Fibroblast of peridontal ligament (primary cell): ENCODE measurements around the gene KRTCAP2.

ENCODE experiments used
- DNase-seq: peaks from one replicate; pipeline ENCODE4 v3.0.0-alpha.2; 2010; ENCODE audit errors: extremely low read depth

KRTCAP2 gene

DNA sequence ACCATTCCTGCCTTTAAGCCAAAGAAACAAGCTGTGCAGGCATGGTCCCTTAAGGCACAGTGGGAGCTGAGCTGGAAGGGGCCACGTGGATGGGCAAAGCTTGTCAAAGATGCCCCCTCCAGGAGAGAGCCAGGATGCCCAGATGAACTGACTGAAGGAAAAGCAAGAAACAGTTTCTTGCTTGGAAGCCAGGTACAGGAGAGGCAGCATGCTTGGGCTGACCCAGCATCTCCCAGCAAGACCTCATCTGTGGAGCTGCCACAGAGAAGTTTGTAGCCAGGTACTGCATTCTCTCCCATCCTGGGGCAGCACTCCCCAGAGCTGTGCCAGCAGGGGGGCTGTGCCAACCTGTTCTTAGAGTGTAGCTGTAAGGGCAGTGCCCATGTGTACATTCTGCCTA, 38.8 kb downstream of the KRTCAP2 start:
- no peak for DNase-seq

DNA sequence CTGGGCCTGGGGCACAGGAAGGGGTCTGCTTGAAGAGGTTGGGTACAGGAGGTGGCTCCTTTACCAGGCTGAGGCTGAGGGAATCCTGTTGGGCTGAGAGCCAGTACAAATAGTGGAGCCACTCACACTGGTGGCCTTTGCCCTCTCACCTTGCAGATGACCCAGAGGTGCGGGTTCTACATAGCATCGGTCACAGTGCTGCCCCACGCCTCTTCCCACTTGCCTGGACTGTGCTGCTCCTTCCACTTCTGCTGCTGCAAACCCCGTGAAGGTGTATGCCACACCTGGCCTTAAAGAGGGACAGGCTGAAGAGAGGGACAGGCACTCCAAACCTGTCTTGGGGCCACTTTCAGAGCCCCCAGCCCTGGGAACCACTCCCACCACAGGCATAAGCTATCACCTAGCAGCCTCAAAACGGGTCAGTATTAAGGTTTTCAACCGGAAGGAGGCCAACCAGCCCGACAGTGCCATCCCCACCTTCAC, 39.3 kb downstream of the KRTCAP2 start:
- DNase-seq, result no peak

DNA sequence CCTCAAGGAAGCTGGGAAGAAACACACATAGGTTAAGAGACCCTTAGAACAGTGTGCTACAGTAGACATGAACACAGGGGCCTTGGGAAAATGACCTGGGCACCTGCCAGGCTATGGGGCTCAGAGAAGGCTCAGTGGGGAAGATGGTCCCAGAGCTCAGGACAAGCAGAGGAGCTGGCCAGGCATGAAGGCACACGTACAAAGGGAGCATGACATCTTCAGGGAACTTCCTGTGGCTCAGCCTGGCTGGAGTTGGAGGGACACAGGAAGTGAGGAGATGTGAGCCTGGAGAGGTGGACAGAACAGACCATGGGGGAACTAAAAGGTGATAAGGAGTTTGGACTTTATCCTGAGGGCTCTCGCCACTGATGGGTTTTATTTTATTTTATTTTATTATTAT, 41.2 kb downstream of the KRTCAP2 start:
- no peak for DNase-seq

DNA sequence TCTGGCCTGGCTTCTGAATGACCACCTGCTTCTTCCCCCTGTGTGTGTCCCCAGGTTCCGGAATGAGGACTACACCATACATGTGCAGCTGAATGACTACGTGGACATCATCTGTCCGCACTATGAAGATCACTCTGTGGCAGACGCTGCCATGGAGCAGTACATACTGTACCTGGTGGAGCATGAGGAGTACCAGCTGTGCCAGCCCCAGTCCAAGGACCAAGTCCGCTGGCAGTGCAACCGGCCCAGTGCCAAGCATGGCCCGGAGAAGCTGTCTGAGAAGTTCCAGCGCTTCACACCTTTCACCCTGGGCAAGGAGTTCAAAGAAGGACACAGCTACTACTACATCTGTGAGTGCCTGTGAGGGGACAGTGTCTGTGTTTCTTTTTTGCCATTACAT, 41.8 kb downstream of the KRTCAP2 start:
- no peak for DNase-seq

DNA sequence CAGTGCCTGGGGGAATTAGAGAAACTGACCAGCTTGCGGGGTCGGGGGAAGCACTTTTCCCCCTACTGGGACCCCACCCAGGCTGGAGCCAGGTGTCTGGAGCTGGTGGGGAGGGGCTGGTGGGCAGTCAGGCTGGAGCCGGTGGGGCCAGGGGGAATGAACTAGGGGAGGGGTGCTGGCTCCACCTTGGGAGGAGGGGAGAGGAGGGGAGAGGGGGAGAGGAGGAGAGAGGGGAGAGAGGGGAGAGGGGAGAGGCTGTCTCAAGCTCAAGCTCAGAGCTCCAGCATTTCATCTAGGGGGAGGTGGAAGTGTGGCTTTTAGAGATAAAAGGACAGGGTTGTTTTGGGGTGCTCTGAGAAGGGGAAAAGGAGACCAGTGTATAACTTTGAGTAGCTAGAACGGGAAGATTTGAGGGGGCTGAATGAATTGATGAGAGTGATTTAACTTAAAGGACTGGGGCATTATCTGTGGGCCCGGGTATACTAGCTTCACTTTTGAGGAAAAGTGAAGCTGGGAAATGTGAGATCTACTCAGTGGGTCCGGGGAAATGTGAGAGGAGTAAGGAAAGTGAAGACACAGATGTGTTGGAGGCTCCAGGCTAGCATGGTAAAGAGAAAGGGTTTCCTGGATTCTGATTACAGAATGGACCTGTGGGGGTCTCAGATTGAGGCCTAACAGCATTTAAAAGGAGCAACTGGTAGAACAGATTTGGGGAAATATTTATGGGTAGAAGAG, 42.7 kb downstream of the KRTCAP2 start:
- DNase-seq, result no peak

DNA sequence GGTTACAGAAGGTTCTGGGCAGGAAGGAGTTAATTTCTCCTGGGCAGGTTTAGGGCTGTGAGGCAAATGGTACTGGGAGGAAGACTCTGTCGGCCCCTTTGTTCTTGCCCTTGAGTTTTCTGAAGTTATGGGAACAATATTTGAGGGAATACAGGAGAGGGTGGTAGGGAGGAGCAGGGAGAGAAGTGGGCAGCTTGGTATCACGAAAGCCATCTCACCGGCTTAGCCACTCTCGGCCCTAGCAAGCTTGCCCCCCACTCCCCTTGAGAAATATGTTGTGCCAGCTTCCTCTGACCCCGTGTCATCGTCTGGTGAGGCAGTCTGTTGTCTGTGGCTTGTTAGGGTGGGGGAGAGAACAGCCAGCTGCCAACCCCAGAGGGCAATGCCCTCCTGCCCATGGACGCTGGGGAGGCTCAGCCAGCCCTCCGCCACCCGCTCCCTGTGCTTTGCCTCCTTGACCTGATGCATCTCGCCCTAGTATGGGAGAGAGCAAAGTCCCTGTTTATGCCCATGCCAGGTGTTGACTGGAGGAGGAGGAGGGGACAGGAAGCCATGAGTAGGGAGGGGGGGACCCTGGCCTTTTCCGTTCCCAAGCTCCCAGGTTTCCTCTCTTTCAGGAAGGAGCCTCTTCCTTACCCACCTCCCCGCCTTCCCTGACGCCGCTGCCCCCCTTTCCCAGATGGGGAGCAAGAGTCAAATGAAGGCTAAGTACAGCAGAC, 44.2 kb downstream of the KRTCAP2 start:
- no peak for DNase-seq

DNA sequence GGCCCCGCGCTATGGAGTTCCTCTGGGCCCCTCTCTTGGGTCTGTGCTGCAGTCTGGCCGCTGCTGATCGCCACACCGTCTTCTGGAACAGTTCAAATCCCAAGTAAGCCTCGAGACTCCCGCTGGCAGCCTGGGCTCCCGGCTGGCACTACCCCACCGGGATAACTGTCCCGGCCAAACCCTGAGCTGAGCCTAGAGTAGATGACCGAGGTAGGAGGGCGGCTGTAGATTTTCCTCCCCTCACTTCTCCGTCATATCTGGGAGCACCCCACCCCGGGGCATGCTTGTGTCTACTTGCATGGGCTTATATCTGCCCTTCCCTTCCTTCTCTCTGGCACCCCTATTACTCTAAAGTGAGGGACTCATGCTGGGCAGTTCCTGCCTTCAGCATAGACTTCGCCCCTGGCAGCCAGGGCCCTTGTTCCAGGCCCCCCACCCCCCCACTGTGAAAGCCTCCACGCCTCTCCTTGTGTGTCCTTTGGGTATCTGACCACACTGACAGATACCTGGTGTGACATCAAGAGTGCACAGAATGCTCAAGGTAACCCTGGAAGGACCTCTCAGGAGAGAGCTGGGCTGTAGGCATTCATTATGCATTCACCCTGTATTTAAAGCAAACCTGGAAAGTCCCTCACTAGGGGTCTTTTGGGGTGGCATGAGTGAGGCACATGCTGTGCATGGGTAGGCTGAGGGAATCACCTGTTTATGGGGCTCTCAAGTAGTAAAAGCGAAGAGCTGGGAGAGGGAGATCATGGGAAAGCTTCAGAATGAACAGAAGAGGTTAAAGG, 44.9 kb downstream of the KRTCAP2 start:
- no peak for DNase-seq

DNA sequence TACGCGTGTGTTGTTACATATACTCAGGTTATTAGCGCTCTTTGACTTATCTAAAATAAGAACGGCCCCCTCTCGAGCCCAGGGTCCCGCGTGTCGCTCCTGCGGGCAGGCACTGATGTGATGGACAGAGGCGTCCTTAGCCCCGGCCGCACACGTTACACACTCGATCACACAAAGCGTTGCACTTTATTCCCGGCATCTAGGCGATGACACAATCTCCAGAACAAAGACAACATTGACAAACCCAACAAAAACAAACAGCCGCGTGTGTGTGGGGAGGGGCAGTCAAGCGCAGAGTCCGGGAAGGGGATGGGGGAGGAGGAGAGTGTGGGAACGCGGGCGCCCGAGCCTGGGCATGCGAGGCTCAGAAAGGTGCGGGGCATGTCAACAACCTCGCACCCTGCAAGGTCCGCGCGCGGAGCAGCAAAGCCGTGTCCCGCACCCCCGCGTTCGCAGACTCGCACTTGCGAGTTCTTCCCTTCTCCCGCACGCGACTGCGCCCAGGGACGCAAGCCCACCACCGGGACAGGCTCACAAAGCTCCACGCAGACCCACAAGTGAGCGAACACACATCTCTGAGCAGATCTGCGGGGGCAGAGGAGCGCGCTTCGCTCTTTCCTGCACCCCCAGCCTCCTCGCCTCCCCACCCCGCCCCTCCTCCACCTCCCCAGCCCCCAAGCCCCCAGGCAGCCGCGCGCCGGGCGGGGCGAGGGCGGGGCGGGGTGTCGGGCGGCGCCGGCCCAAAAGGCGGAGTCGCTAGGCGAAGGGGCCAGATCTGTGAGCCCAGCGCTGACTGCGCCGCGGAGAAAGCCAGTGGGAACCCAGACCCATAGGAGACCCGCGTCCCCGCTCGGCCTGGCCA, 45.8 kb downstream of the KRTCAP2 start, which contains the start of gene EFNA1:
EFNA1 (plus strand) TSS at position 772 of the 862 bp plus-strand sequence. CDS start 102 bp downstream, outside the sequence.
- peak; percentile 18 for DNase-seq

DNA sequence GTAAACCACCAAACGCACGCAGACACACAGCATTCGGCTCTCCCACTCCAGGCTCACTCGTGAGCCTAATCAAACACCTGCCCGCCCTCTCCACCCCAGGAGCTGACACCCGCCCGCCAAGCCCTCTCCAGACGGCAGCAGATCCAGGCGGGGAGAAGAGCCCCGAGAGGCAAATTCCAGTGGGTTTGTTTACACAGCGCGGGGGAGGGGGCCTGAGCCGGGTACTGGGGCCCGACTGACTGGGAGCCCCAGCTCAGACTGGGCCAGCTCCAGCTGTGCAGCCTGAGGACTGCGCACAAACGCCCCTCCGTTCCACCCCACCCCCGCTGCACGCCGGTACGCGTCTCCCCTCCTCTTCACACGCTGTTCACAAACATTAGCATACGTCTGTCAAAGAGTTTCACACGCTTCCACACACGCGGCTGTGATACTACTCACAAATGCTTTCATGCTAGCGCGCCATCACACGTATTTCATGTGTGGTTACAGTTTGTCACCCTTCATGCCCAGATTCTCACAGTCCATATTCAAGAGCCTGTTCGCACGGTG, 46.5 kb downstream of the KRTCAP2 start:
- DNase-seq, result peak; percentile 21

DNA sequence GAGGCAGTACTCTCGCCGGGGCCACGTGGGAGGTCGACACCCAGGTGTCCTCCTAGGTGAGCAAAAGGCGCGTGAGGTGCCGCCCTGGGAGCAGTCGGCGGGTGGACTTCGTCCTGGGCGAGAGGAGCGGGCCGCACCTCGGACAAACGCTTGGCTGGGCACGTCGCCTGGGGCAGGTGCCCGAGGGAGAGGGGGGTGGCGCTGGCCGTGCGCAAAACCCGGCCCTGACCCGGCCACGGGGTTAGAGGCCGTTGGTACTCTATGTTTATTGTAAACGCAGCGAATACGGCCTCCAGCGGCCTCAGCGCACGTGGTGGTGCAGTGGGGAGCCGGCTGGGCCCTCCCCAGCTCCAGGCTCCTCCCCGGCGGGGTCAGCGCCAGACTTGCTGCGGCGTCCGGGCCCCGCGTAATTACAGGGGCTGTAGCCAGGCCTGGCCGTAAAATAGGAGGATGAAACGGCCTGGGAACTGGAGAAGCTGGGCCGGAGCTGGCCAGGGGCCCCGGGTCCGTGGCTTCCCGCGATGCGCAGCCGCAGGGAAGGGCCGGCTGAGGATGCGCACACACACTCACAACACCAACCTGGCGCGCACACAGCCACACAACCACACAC, 47.1 kb downstream of the KRTCAP2 start:
- no peak for DNase-seq

DNA sequence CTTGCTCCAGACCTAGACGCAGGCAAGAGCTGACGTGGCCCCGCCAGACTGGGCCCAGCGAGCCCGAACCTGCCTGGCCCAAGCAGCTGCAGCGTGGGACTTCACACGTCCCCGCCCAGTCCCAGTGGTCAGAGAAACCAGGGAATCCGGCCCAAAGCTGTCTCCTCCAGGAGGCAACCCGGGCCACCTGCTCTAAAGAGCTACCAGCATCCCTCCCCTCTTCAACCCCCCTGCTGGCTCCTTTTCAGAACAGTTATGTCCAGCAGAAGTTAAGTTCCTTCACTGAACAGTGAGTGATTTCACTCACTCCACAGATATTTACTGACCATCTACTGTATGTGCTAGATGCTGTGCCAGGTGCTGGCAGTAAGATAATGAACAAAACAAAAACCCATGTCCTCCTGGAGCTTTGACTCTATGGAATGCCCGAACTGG, 47.6 kb downstream of the KRTCAP2 start:
- no peak for DNase-seq

DNA sequence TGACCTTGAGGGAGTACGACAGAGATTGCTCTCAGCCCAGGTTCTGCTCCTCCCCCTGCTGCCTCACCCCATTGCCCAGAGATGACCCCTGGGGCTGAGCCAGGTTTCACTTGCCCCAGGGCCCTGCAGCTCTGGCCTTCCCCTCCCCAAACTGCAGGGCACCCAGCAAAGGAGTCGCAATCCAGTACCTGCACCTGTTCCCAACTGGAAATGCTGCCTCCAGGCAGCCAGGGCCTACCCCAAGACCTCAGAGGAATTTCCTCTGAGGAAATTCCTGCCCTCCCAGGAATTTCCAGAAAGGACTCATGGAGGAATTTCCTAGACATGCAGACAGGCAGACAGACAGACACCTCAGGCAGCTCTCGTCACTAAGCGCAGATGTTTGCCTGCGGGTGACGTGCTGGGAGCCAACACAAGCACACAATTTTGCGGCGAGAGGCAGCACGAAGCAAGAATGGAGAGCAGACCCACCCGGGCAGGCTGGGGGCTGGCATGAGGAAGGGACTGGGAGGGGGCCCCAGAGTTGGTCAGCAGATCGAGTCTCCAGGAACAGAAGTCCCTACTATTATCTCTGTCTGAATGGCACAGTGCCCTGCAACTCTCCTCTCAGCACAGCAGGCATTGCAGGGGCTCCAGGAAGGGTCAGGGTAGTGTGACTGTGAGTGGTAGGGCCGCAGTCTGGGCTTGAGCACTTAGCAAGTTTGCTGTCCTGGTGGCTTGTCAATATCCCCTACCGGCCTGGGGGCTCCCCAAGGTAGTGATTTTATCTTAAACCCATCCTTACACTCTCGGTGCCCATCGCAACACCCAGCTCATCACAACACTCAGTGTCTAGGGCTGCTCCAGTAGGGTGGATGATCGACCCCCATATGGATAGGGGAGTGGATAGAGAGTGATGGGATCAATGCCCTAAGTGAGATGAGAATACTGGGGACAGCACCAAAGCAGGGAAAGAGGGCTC, 48.3 kb downstream of the KRTCAP2 start:
- no peak for DNase-seq

DNA sequence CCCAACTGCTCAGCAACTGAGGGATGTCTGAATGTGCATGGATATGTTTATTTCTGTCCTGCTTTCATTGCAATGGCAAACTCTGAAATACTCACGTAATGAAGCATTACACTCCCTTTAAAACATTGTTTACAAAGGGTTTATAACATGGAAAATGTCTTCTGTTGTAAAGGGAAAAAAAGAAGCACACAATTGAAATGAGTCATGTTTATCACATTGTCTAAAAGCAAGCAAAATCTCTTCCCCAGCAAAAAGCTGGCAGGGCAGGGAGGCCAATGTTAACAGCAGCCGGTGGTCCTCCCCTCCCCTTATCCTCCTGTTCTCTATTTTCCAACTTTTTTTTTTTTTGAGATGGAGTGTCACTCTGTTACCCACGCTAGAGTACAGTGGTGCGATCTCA, 49.3 kb downstream of the KRTCAP2 start:
- no peak for DNase-seq

DNA sequence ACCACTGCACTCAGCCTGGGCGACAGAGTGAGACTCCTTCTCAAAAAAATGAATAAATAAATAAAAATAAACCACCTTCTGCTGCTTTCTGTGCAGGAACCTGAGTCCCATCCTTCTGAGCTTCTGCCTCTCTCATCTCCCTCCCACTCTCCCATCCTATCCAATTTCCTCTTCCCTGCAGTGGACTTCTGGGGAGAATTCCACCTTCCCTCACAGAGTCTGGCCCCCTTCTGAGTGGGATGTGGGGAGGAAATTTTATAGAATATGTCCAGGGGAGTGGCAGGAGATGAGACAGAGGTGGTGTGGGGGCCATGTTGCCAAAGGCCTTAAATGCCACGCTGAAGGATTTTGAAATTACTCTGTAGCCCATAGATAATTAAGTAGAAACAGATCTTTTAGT, 50.8 kb downstream of the KRTCAP2 start:
- DNase-seq, result no peak

DNA sequence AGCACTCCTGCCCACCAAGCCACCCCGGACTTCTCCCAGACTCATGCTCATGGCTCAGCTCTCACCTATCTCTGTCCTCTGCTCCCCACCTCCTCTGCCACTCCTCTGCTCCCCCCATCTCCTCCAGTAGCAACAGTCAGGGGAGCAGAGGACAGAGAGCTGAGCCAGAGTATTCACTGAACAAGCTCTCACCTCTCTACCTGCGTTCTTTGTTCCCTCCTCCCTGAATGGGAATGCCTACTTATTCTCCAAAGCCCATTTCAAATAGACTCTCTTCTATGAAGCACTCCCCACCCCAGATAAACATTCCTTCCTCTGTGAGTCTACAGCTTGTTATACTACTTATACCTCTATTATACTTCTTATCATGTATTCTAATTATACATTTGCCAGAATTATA, 51.9 kb downstream of the KRTCAP2 start:
- DNase-seq, result no peak

DNA sequence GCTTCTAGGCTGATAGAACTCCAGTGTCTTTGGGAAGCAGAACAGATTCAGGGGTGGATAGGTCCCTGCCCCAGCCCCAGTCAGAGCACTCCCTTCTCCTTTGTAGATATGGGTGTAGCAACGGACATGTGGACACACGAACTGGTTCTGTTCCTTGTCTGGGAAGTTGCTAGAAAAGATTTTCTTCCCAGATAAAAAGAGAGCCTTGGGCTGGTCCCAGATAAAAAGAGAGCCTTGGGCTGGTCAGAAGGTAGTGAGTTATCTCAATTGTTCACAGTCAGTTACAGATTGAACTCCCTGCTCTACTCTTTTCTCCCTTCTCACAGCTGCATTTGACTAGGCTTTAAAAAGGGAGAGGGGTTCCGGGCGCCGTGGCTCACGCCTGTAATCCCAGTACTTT, 52.9 kb downstream of the KRTCAP2 start:
- DNase-seq, result no peak
